ENCODE measurements around the gene CNTNAP2.

GRCh38 chr7:146411975-146412374 is 295.4 kb downstream of the CNTNAP2 start:
- TF ChIP-seq CTCF (IDR thresholded peaks at IDR 0.05) (no peak), POLR2AphosphoS5 (IDR thresholded peaks at IDR 0.05) (no peak), POLR2A (IDR thresholded peaks at IDR 0.05) (no peak), EP300 (IDR thresholded peaks at IDR 0.05) (no peak)

All from suprapubic skin (tissue), 4 donors.